ENCODE results near the gene EIPR1. TPM values are rescaled to one million over a fixed set of nuclear protein-coding genes. Genes with fewer than 3 reads are reported as not detected.
A peak's percentile ranks its signal among the peaks of the same experiment; 100 is the strongest.

The EIPR1 gene
- total and polyA plus RNA-seq, 5 experiments from 2014 or later, result 26.8 to 42.2 (median 38.1) TPM

GRCh38 chr2:3326182-3326537, 51.5 kb downstream of the EIPR1 start:
- peaks cover 0 to 10% (median 0%) of the 10 kb centered on the region in 9 donors for H3K9me3 Mint-ChIP-seq
- no peak for DNase-seq
- H3K27me3 Mint-ChIP-seq, result no peaks in the 10 kb centered on the region
- H3K4me3 Mint-ChIP-seq, result no peak overlapping the region
- peaks cover 13 to 53% (median 22%) of the 10 kb centered on the region in 3 donors for H3K36me3 Mint-ChIP-seq
- peak overlapping the region in 2 of 10 donors; percentile 11 to 57 for H3K27ac Mint-ChIP-seq
- H3K4me1 Mint-ChIP-seq, result peaks cover 0 to 25% (median 16%) of the 10 kb centered on the region in 4 donors
- POLR2A ChIA-PET, result no interaction called here
- no peak for ATAC-seq

GRCh38 chr2:3325458-3326181, 52.0 kb downstream of the EIPR1 start:
- peaks cover 0 to 5% (median 0%) of the 10 kb centered on the region in 9 donors for H3K9me3 Mint-ChIP-seq
- POLR2A ChIA-PET, result no interaction called here
- H3K27me3 Mint-ChIP-seq, result no peaks in the 10 kb centered on the region
- H3K36me3 Mint-ChIP-seq, result peaks cover 8 to 50% (median 22%) of the 10 kb centered on the region in 3 donors
- peaks cover 0 to 25% (median 16%) of the 10 kb centered on the region in 4 donors for H3K4me1 Mint-ChIP-seq
- ATAC-seq (no peak), DNase-seq (no peak)
- H3K27ac Mint-ChIP-seq, result peak overlapping the region in 1 of 10 donors; percentile 2
- no peak overlapping the region for H3K4me3 Mint-ChIP-seq

- Mint-ChIP-seq H3K4me3 (no peak overlapping the region), H3K9me3 (no peaks in the 10 kb centered on the region), H3K4me1 (peaks cover 0 to 16% (median 10%) of the 10 kb centered on the region in 4 donors), H3K27me3 (no peaks in the 10 kb centered on the region), H3K27ac (peak overlapping the region in 1 of 10 donors; percentile 52), H3K36me3 (peaks cover 0 to 45% (median 19%) of the 10 kb centered on the region in 3 donors)
- DNase-seq (no peak), ATAC-seq (no peak)
- POLR2A ChIA-PET, result no interaction called here
Measured at GRCh38 chr2:3324404-3325281, 53.0 kb downstream of the EIPR1 start.

- Mint-ChIP-seq H3K27ac (peak overlapping the region in 2 of 10 donors; percentile 8 to 58), H3K9me3 (no peaks in the 10 kb centered on the region), H3K27me3 (no peaks in the 10 kb centered on the region), H3K36me3 (peaks cover 0 to 48% (median 24%) of the 10 kb centered on the region in 3 donors), H3K4me3 (no peak overlapping the region), H3K4me1 (peaks cover 0 to 10% (median 5%) of the 10 kb centered on the region in 4 donors)
- ATAC-seq (no peak), DNase-seq (no peak)
- POLR2A ChIA-PET, result no interaction called here
Measured at GRCh38 chr2:3324036-3324386, 53.6 kb downstream of the EIPR1 start.

GRCh38 chr2:3323360-3324035, 54.1 kb downstream of the EIPR1 start:
- H3K27me3 Mint-ChIP-seq, result no peaks in the 10 kb centered on the region
- H3K4me1 Mint-ChIP-seq, result peaks cover 0 to 9% (median 6%) of the 10 kb centered on the region in 4 donors
- peaks cover 0 to 53% (median 29%) of the 10 kb centered on the region in 3 donors for H3K36me3 Mint-ChIP-seq

GRCh38 chr2:3322311-3322970, 55.2 kb downstream of the EIPR1 start:
- Mint-ChIP-seq H3K4me3 (no peak overlapping the region), H3K4me1 (peaks cover 0 to 9% (median 6%) of the 10 kb centered on the region in 4 donors), H3K9me3 (no peaks in the 10 kb centered on the region), H3K27me3 (no peaks in the 10 kb centered on the region), H3K36me3 (peaks cover 0 to 56% (median 33%) of the 10 kb centered on the region in 3 donors), H3K27ac (no peak overlapping the region)
- POLR2A ChIA-PET, result no interaction called here
- DNase-seq, result no peak
- ATAC-seq, result no peak

More at GRCh38 chr2:3323360-3324035, 54.1 kb downstream of the EIPR1 start:
- H3K27ac Mint-ChIP-seq, result peak overlapping the region in 3 of 10 donors; percentile 8 to 73 (median 58)
- POLR2A ChIA-PET, result no interaction called here
- no peaks in the 10 kb centered on the region for H3K9me3 Mint-ChIP-seq
- H3K4me3 Mint-ChIP-seq, result no peak overlapping the region
- DNase-seq, result no peak
- ATAC-seq, result no peak

GRCh38 chr2:3321825-3322224, 55.8 kb downstream of the EIPR1 start:
- H3K4me3 Mint-ChIP-seq, result no peak overlapping the region

GRCh38 chr2:3320910-3321605, 56.6 kb downstream of the EIPR1 start:
- peaks cover 2 to 11% (median 8%) of the 10 kb centered on the region in 4 donors for H3K4me1 Mint-ChIP-seq
- no peaks in the 10 kb centered on the region for H3K27me3 Mint-ChIP-seq
- DNase-seq, result no peak
- POLR2A ChIA-PET, result no interaction called here
- peak overlapping the region in 1 of 10 donors; percentile 34 for H3K27ac Mint-ChIP-seq
- H3K36me3 Mint-ChIP-seq, result peaks cover 0 to 55% (median 33%) of the 10 kb centered on the region in 3 donors
- H3K9me3 Mint-ChIP-seq, result no peaks in the 10 kb centered on the region
- no peak for ATAC-seq
- H3K4me3 Mint-ChIP-seq, result no peak overlapping the region

More at GRCh38 chr2:3321825-3322224, 55.8 kb downstream of the EIPR1 start:
- ATAC-seq, result no peak
- Mint-ChIP-seq H3K9me3 (no peaks in the 10 kb centered on the region), H3K4me1 (peaks cover 0 to 9% (median 6%) of the 10 kb centered on the region in 4 donors), H3K27me3 (no peaks in the 10 kb centered on the region), H3K27ac (no peak overlapping the region), H3K36me3 (peaks cover 0 to 57% (median 33%) of the 10 kb centered on the region in 3 donors)
- POLR2A ChIA-PET, result no interaction called here
- no peak for DNase-seq

GRCh38 chr2:3319745-3320566, 57.7 kb downstream of the EIPR1 start:
- Mint-ChIP-seq H3K36me3 (peaks cover 0 to 49% (median 33%) of the 10 kb centered on the region in 3 donors), H3K4me1 (peaks cover 2 to 11% (median 6%) of the 10 kb centered on the region in 4 donors), H3K9me3 (no peaks in the 10 kb centered on the region), H3K27ac (no peak overlapping the region), H3K4me3 (no peak overlapping the region), H3K27me3 (no peaks in the 10 kb centered on the region)
- ATAC-seq, result no peak
- POLR2A ChIA-PET, result no interaction called here
- no peak for DNase-seq

- POLR2A ChIA-PET, result no interaction called here
- Mint-ChIP-seq H3K9me3 (no peaks in the 10 kb centered on the region), H3K4me1 (peaks cover 4 to 11% (median 7%) of the 10 kb centered on the region in 4 donors), H3K36me3 (peaks cover 0 to 49% (median 33%) of the 10 kb centered on the region in 3 donors), H3K27ac (no peak overlapping the region), H3K4me3 (no peak overlapping the region), H3K27me3 (no peaks in the 10 kb centered on the region)
- DNase-seq (no peak), ATAC-seq (no peak)
Measured at GRCh38 chr2:3319134-3319533, 58.5 kb downstream of the EIPR1 start.

- no peaks in the 10 kb centered on the region for H3K27me3 Mint-ChIP-seq
- H3K36me3 Mint-ChIP-seq, result peaks cover 0 to 43% (median 26%) of the 10 kb centered on the region in 3 donors
- H3K4me1 Mint-ChIP-seq, result peaks cover 6 to 15% (median 15%) of the 10 kb centered on the region in 4 donors
- no peak overlapping the region for H3K4me3 Mint-ChIP-seq
- POLR2A ChIA-PET, result no interaction called here
- no peaks in the 10 kb centered on the region for H3K9me3 Mint-ChIP-seq
- no peak for ATAC-seq
- no peak overlapping the region for H3K27ac Mint-ChIP-seq
- no peak for DNase-seq
Measured at GRCh38 chr2:3317871-3318590, 59.6 kb downstream of the EIPR1 start.
